ENCODE data around the gene PLEKHH2. TPM values are rescaled to one million over a fixed set of nuclear protein-coding genes. Genes with fewer than 3 reads are reported as not detected.

Gene PLEKHH2
- total and polyA plus RNA-seq, 4 donors: 9.0 to 19.8 (median 15.5) TPM

GRCh38 chr2:43745457-43745856 is 108.4 kb downstream of the PLEKHH2 start:
- peak in 1 of 6 donors; percentile 21 for DNase-seq (ENCODE audit: low read depth in 4 of 6, low spot score in 6 of 6)
- Histone ChIP-seq H3K36me3 (ENCODE audit: control insufficient read depth, insufficient read depth, low read length) (no peaks in the 10 kb centered on the region), H3K27ac (ENCODE audit: low read depth, low read length) (no peak overlapping the region), H3K4me3 (ENCODE audit: low read depth, low read length) (no peak overlapping the region), H3K9me3 (ENCODE audit: control insufficient read depth, insufficient read depth, low read length) (no peaks in the 10 kb centered on the region), H3K4me1 (ENCODE audit: control insufficient read depth, insufficient read depth, low read length) (no peaks in the 10 kb centered on the region), H3K27me3 (ENCODE audit: control insufficient read depth, insufficient read depth, low read length) (no peaks in the 10 kb centered on the region)
- no CpG with 5 or more reads among the region's 3 CpGs for WGBS (ENCODE audit: insufficient coverage)

DNA sequence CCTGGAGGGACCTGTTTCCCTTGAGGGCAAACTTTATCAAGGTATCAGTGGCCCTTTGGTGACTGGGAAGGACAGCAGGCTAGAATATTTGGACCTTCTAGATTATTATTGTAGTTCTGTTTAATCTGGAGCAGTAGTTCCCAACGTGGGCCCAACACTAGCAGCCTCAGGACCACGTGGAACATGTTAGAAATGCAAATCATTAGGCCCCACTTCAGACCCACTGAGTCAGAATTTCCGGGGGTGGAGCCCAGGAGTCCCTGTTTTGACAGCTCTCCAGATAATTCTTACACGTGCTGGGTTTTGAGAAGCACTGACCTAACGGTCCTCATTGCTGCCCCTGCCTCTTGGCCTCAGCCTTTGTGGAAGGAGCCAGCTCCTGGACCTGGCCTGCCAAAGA is 111.3 kb downstream of the PLEKHH2 start:
- H3K27me3 ChIP-seq (ENCODE audit: control insufficient read depth, insufficient read depth, low read length): no peaks in the 10 kb centered on the region
- DNase-seq (ENCODE audit: low read depth in 4 of 6, low spot score in 6 of 6): no peak
- H3K4me1 ChIP-seq (ENCODE audit: control insufficient read depth, insufficient read depth, low read length): no peaks in the 10 kb centered on the region
- H3K9me3 ChIP-seq (ENCODE audit: control insufficient read depth, insufficient read depth, low read length): no peaks in the 10 kb centered on the region
- WGBS (ENCODE audit: insufficient coverage): 85% methylated on average over 5 of the region's 5 CpGs
- H3K4me3 ChIP-seq (ENCODE audit: low read depth, low read length): no peak overlapping the region
- H3K36me3 ChIP-seq (ENCODE audit: control insufficient read depth, insufficient read depth, low read length): no peaks in the 10 kb centered on the region
- no peak overlapping the region for H3K27ac ChIP-seq (ENCODE audit: low read depth, low read length)

DNA sequence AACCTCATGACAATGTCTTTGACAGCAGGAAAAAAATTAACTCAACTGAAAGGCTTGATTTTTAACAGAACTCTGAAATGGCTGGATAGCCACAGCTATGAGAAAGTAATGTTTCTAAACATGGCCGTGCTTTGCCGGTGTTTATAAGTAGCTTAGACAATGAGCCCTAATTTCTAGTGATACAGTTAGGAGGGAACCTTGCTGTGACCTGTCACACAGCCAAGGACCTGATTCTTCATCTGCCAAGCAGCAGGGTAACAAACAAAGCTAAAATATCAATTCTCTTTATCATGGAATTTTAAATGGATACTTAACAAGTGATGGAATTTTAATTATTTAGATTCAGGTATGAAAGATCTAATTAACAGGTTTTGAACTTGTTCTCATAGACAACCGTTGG is 112.5 kb downstream of the PLEKHH2 start:
- H3K4me3 ChIP-seq (ENCODE audit: low read depth, low read length): no peak overlapping the region
- no peaks in the 10 kb centered on the region for H3K4me1 ChIP-seq (ENCODE audit: control insufficient read depth, insufficient read depth, low read length)
- WGBS (ENCODE audit: insufficient coverage): 47% methylated on average over 2 of the region's 3 CpGs
- H3K27me3 ChIP-seq (ENCODE audit: control insufficient read depth, insufficient read depth, low read length): no peaks in the 10 kb centered on the region
- no peak overlapping the region for H3K27ac ChIP-seq (ENCODE audit: low read depth, low read length)
- no peaks in the 10 kb centered on the region for H3K36me3 ChIP-seq (ENCODE audit: control insufficient read depth, insufficient read depth, low read length)
- H3K9me3 ChIP-seq (ENCODE audit: control insufficient read depth, insufficient read depth, low read length): no peaks in the 10 kb centered on the region
- DNase-seq (ENCODE audit: low read depth in 4 of 6, low spot score in 6 of 6): peak in 1 of 6 donors; percentile 15

DNA sequence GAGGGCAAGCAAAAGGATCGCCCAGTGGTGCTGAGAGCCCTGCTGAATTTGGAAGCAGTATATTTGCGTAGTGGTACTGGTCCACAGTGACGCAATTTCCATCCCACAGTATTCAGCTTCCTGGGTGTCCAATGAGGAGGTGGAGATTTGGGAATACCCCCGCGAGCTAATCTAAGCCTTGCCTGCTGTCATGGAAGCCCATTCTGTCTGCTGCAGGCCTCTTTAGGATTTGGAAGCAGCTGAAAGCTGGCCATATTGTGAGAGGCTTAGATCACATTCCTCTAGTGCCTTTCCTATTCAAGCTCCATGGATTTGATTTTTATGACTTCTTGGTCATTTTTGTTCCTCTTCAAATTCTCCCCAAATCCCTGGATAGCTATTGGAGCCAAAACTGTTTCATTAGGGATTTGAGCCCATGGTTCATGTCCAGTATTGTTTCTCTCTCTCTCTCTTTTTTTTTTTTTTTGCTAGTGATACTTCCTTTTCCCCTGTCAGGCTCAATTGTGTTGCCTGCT is 114.5 kb downstream of the PLEKHH2 start:
- no peak overlapping the region for H3K27ac ChIP-seq (ENCODE audit: low read depth, low read length)
- WGBS (ENCODE audit: insufficient coverage): 100% methylated on average over 1 of the region's 5 CpGs
- H3K9me3 ChIP-seq (ENCODE audit: control insufficient read depth, insufficient read depth, low read length): no peaks in the 10 kb centered on the region
- no peaks in the 10 kb centered on the region for H3K4me1 ChIP-seq (ENCODE audit: control insufficient read depth, insufficient read depth, low read length)
- H3K36me3 ChIP-seq (ENCODE audit: control insufficient read depth, insufficient read depth, low read length): no peaks in the 10 kb centered on the region
- no peak overlapping the region for H3K4me3 ChIP-seq (ENCODE audit: low read depth, low read length)
- H3K27me3 ChIP-seq (ENCODE audit: control insufficient read depth, insufficient read depth, low read length): no peaks in the 10 kb centered on the region
- DNase-seq (ENCODE audit: low read depth in 4 of 6, low spot score in 6 of 6): no peak

DNA sequence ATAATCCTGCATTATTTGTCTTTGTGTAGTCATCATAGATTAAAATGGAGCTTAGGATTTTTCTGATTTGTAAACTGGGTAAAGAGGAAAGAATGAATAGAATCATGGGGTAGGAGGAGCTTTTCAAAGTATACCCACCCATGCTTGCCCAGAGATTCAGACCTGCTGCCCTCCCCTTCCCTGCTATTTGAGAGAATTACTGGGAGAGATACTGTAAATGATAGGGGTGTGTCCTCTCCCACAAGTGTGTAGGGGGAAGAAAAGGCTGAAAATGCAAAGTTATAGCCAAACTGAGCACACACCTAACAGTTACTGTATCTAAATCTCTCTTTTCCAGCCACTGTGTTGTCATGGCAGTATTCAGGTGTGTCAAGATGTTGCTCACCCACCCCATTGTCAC is 115.2 kb downstream of the PLEKHH2 start:
- H3K9me3 ChIP-seq (ENCODE audit: control insufficient read depth, insufficient read depth, low read length): no peaks in the 10 kb centered on the region
- no peak for DNase-seq (ENCODE audit: low read depth in 4 of 6, low spot score in 6 of 6)
- no peak overlapping the region for H3K4me3 ChIP-seq (ENCODE audit: low read depth, low read length)
- H3K27me3 ChIP-seq (ENCODE audit: control insufficient read depth, insufficient read depth, low read length): no peaks in the 10 kb centered on the region
- H3K36me3 ChIP-seq (ENCODE audit: control insufficient read depth, insufficient read depth, low read length): no peaks in the 10 kb centered on the region
- H3K4me1 ChIP-seq (ENCODE audit: control insufficient read depth, insufficient read depth, low read length): no peaks in the 10 kb centered on the region
- no peak overlapping the region for H3K27ac ChIP-seq (ENCODE audit: low read depth, low read length)

DNA sequence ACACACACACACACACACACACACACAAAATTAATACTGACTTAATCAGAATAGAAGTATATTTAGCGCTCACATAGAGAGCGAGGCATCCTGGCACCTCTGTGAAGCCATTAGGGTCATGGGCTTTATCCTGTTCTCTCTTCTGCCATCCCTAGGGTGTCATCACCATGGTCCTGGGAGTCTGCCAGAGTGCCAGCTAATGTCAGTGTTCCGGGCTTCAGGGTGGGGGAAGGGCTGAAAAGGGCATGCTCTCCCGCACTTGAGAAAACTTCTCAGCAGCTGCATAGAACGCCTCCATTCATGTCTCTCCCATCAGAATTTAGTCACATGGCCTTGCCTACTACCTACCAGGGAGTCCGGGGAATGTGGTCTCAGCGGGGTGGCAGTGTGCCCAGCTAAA is 117.1 kb downstream of the PLEKHH2 start:
- no peaks in the 10 kb centered on the region for H3K36me3 ChIP-seq (ENCODE audit: control insufficient read depth, insufficient read depth, low read length)
- DNase-seq (ENCODE audit: low read depth in 4 of 6, low spot score in 6 of 6): no peak

GRCh38 chr2:43758739-43759138 is 121.7 kb downstream of the PLEKHH2 start:
- H3K4me3 ChIP-seq (ENCODE audit: low read depth, low read length): no peak overlapping the region
- no peak overlapping the region for H3K27ac ChIP-seq (ENCODE audit: low read depth, low read length)
- H3K27me3 ChIP-seq (ENCODE audit: control insufficient read depth, insufficient read depth, low read length): no peaks in the 10 kb centered on the region
- peak in 1 of 6 donors; percentile 40 for DNase-seq (ENCODE audit: low read depth in 4 of 6, low spot score in 6 of 6)
- 20% methylated on average over 1 of the region's 3 CpGs for WGBS (ENCODE audit: insufficient coverage)
- no peaks in the 10 kb centered on the region for H3K4me1 ChIP-seq (ENCODE audit: control insufficient read depth, insufficient read depth, low read length)
- H3K9me3 ChIP-seq (ENCODE audit: control insufficient read depth, insufficient read depth, low read length): no peaks in the 10 kb centered on the region
- no peaks in the 10 kb centered on the region for H3K36me3 ChIP-seq (ENCODE audit: control insufficient read depth, insufficient read depth, low read length)

More for the DNA sequence above, 117.1 kb downstream of the PLEKHH2 start:
- no peaks in the 10 kb centered on the region for H3K27me3 ChIP-seq (ENCODE audit: control insufficient read depth, insufficient read depth, low read length)
- no peaks in the 10 kb centered on the region for H3K9me3 ChIP-seq (ENCODE audit: control insufficient read depth, insufficient read depth, low read length)
- WGBS (ENCODE audit: insufficient coverage): no CpG with 5 or more reads among the region's 7 CpGs
- H3K4me1 ChIP-seq (ENCODE audit: control insufficient read depth, insufficient read depth, low read length): no peaks in the 10 kb centered on the region
- H3K4me3 ChIP-seq (ENCODE audit: low read depth, low read length): no peak overlapping the region
- H3K27ac ChIP-seq (ENCODE audit: low read depth, low read length): no peak overlapping the region

DNA sequence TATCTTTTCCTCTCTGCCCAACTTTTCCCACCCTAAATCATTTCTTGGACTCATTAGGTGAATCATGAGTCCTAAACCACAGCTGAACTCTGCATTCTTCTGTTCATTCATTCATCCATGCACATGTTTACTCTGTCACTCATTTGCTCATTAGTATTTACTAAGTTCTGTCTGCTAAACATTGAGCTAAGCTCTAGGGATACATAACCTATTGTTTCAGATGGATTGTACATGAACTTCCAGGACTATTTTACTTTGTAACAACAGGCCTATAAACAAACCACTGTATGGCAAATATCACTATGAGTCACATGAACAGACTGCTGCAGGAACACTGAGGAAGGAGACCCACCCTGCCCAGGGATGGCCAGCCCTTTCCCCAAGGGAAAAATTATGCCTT is 122.1 kb downstream of the PLEKHH2 start:
- H3K27ac ChIP-seq (ENCODE audit: low read depth, low read length): no peak overlapping the region
- H3K36me3 ChIP-seq (ENCODE audit: control insufficient read depth, insufficient read depth, low read length): no peaks in the 10 kb centered on the region
- H3K4me3 ChIP-seq (ENCODE audit: low read depth, low read length): no peak overlapping the region
- no peak for DNase-seq (ENCODE audit: low read depth in 4 of 6, low spot score in 6 of 6)
- no peaks in the 10 kb centered on the region for H3K4me1 ChIP-seq (ENCODE audit: control insufficient read depth, insufficient read depth, low read length)
- no peaks in the 10 kb centered on the region for H3K27me3 ChIP-seq (ENCODE audit: control insufficient read depth, insufficient read depth, low read length)
- no peaks in the 10 kb centered on the region for H3K9me3 ChIP-seq (ENCODE audit: control insufficient read depth, insufficient read depth, low read length)

DNA sequence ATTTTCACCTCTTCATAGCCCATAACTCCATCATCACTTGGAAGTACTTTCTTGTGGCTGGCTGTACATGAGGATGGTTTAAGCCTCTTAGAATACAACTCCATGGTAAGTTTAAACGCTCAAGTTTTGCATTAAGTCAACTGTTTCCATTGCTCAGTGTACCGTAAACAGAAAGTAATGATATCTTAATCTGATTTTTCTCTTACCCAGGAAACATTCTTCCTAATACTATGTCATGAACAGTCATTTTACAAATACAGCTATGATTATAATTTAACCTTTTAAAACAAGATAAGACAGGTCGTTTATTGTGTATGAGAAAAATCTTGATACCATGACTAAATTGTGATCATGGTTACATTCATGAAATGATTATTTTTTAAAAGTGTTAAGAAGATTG is 125.2 kb downstream of the PLEKHH2 start:
- WGBS (ENCODE audit: insufficient coverage): no CpG with 5 or more reads among the region's 3 CpGs

DNA sequence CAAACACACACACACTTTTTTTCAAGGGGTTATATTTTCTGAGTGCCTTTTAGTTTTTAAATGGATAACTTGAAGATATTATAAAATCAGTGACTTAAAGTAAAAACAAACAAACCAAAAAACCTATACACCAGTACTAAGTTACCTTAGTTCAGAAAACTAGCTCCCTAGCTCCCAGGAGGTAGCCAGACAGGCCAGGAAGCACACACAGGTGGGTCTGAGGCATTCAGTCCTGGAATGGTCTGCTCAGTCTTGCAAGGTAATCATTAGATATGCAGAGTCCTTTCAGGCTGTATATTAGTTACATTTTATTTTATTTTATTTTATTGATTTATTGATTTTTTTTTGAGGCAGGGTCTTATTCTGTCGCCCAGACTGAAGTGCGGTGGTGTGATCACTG is 126.0 kb downstream of the PLEKHH2 start:
- no peak for DNase-seq (ENCODE audit: low read depth in 4 of 6, low spot score in 6 of 6)
- Histone ChIP-seq H3K4me1 (ENCODE audit: control insufficient read depth, insufficient read depth, low read length) (no peaks in the 10 kb centered on the region), H3K4me3 (ENCODE audit: low read depth, low read length) (no peak overlapping the region), H3K27ac (ENCODE audit: low read depth, low read length) (no peak overlapping the region), H3K9me3 (ENCODE audit: control insufficient read depth, insufficient read depth, low read length) (no peaks in the 10 kb centered on the region), H3K27me3 (ENCODE audit: control insufficient read depth, insufficient read depth, low read length) (no peaks in the 10 kb centered on the region), H3K36me3 (ENCODE audit: control insufficient read depth, insufficient read depth, low read length) (no peaks in the 10 kb centered on the region)
- 100% methylated on average over 2 of the region's 2 CpGs for WGBS (ENCODE audit: insufficient coverage)

More for the DNA sequence above, 125.2 kb downstream of the PLEKHH2 start:
- Histone ChIP-seq H3K4me1 (ENCODE audit: control insufficient read depth, insufficient read depth, low read length) (no peaks in the 10 kb centered on the region), H3K36me3 (ENCODE audit: control insufficient read depth, insufficient read depth, low read length) (no peaks in the 10 kb centered on the region), H3K27me3 (ENCODE audit: control insufficient read depth, insufficient read depth, low read length) (no peaks in the 10 kb centered on the region), H3K4me3 (ENCODE audit: low read depth, low read length) (no peak overlapping the region), H3K27ac (ENCODE audit: low read depth, low read length) (no peak overlapping the region), H3K9me3 (ENCODE audit: control insufficient read depth, insufficient read depth, low read length) (no peaks in the 10 kb centered on the region)
- DNase-seq (ENCODE audit: low read depth in 4 of 6, low spot score in 6 of 6): no peak
